OCI-M1 (cell line): ENCODE results near the gene NXN.
A peak's percentile ranks its signal among the peaks of the same experiment; 100 is the strongest.
"Not testable (repeated sequence)": the region's sequence is repeated elsewhere in the genome, so short reads cannot be mapped to it uniquely, and the experiment has no call there.

Source experiments
- DNase-seq: peaks from one replicate; lab custom pipeline; 2025; lab: John Stamatoyannopoulos, UW

NXN gene

DNA sequence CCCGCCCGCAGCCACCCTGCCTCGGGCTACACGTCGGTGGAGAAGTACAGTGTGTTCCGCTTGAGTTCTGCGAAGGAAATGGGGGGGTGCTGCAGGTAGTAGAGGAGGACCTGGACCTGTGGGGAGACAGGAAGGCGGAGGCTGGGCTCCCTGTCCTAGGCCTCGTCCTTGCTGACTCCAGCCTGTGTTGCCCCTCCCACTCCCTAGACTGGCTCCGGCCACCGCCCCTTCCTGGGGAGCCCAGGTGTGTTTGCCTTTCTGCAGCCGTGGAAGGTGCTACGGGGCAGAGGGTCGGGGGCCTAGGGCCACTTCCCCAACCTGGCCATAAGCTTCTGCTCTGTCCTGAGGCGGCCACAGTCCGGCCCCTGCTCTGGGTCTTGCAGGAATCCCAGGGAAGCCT lies 26.5 kb upstream of the NXN start:
- no peak for DNase-seq

DNA sequence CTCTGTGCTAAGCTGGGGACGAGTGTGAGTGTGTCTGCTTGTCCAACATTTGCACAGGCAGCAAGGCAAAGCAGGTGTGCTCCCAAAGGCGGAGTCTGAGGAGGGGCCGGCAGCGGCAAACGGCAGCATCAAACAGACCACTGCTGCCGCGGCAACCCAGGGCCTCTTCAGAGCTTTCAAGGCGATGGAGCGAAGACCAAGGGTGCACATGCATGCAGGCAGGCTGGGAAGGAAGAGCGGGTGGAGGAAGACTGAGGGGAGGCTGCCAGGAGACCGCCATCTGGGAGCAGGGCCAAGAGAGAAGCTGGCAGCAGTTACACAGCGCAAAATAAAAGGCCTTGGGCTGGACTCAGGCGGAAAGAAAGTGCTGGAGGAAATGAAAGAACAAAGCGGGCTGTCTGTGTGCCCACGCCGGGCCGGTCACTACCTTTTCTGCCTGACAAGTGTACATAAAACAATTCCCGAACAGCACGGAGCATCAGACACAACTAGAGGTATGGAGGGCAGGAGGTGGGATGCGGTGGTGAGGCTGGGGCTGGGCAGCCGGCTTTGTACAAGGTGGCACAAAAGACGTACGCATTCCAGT lies 25.9 kb upstream of the NXN start:
- no peak for DNase-seq

DNA sequence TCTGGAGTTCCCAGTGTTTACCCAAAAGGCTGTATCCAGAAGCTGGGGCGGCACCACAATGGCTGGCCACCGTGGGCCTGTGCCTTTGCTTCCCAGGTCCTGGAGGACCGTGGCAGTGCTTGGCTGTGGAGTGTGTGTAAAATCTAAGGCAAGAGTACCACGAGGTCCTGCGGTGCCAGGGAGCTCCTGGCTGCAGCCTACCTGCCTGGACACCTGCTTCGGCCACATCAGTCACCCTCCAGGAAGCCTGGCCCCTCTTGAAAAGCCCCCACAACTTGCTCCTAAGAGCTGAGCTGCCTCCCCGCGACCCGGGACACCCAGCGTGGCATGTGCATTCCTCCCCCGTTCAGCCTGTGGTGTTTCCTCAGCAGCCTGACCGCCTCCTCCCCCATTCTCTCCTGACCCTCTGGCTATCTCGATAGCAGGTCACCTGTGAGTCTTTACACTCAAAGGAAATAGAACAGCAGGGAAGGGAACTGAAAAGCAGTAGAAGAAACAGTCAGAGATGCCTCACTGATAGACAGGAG lies 25.3 kb upstream of the NXN start:
- DNase-seq: no peak

GRCh38 chr17:1003972-1004768 lies 24.6 kb upstream of the NXN start:
- DNase-seq: no peak

DNA sequence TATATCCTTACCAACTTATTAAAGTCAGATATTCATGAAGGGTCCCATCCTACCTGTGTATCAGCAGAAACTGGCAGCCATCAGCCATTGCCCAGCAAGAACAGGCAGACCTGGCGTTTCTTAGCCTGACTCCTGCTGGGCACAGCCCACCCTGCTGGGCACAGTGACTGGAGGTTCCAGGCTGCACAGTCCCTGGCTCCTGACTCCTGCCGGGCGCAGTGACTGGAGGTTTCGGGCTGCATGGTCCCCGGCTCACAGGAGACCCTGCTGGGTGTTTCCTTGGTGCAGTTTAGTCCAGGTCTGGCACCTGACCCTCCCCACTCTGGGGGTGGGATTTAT lies 24.0 kb upstream of the NXN start:
- DNase-seq: no peak

GRCh38 chr17:1002771-1003555 lies 23.4 kb upstream of the NXN start:
- DNase-seq: no peak

GRCh38 chr17:1002412-1002753 lies 22.8 kb upstream of the NXN start:
- DNase-seq: no peak

- no peak for DNase-seq
These were observed 22.2 kb upstream of the NXN start for GRCh38 chr17:1001640-1002411.

DNA sequence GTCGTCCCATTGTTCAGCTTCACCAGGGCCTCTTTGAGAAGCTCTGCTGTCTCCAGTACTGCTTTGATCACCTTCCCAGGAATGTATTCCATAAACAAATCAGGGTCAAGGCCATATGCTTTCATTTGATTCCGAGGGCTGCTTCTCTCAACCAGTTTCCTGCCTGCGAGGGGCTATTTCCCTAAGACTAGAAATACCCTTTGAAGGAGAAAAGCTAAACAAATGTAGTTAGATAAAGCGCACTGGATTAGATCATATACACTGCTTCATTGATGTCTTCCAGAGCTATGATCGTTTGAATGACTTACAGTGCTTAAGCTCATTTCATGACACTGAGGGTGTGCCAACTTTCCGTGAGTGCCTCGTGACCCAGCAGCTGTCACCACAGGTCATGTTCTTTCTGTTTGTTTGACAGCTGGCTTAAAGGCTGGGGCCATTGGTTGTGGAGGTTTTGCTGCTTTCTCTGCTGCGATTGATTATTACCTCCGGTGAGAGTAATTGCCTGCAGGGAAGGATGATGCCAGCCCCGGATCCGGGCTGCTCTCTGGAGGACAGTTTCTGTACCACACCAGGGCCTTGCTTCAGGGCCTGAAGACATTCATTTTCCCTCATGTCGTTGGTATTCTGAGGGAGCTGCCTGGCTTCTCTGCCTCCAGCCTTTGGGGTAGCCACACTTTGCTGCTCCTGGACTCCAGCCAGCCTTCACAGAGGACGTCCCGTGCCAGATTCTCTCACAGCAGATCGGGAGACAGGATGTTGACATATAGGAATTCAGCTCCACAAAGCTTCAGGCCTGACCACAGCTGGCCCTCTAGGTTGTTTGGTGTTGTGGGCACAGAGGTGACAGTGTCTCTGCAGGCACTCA lies 21.3 kb upstream of the NXN start:
- no peak for DNase-seq

- no peak for DNase-seq
These were observed 18.5 kb upstream of the NXN start for GRCh38 chr17:998111-998510.

- peak; percentile 96 for DNase-seq
These were observed 17.2 kb upstream of the NXN start, which contains the start of gene TIMM22 for GRCh38 chr17:996554-997344. Gene TIMM22, plus strand, starts transcription at chr17:997129. Its CDS starts 14 bp downstream, at chr17:997143.

DNA sequence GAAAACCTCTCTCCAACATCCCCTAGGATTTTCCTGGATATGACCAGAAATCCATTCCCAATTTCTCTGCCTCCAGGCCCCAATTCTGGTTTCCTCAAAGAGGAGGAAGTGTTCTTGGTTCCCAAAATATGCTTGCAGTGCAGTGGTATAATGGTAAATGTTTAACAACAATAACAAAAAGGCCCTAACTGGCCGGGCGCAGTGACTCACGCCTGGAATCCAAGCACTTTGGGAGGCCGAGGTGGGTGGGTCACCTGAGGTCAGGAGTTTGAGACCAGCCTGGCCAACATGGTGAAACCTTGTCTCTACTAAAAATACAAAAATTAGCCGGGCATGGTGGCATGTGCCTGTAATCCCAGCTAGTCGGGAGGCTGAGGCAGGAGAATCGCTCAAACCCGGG lies 15.7 kb upstream of the NXN start:
- DNase-seq: not testable (repeated sequence)

GRCh38 chr17:992933-993332 lies 13.4 kb upstream of the NXN start:
- DNase-seq: no peak

- DNase-seq: no peak
These were observed 9.0 kb upstream of the NXN start for GRCh38 chr17:988561-988960.

DNA sequence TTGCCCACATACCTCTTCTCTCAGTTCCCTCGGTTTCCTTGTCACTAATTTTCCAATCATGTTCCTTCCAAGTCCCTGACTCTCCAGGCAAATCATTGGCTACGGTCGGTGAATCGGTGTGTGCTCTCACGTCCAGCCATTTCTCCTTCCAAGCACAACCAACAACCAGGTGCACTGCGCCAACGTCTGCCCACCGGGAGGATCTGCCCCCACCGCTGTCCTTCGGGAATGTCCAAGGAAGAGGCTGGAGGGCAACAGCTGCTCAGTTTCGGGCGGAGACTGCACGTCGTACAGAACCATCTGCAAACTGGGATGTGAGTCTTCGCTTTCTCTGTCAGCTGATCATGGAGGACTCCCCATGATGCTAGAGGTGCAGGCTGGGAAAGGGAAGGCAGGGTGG lies 8.4 kb upstream of the NXN start:
- no peak for DNase-seq

DNA sequence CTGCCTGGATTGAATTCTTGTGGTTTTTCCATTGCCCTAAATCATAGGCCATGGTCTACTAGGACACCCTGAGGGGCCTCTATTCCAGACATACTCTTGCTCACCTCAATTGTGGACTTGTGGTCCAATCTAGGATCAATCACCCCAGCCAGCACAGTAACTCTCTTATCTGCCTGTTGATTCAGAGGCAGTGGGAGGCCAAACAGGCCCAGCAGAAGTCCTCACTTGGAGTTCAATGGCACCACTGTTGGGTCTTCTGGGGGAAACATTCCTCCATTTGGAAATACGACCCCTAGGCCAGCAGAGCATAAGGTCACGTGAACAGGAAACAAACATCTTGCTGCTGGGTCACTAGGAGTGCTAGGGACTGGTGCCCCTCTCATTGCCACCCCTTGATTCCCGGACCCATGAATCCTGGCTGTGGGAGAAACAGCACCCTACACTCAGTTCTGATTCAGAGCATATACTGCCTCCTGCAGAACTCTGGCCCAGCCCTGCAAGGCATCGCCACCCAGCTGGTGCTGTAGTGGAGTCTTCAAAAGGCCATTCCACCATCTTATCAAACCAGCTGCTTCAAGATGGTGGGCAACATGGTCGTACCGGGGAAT lies 6.8 kb upstream of the NXN start:
- no peak for DNase-seq

GRCh38 chr17:983921-984320 lies 4.3 kb upstream of the NXN start:
- no peak for DNase-seq

GRCh38 chr17:981292-981658 lies 1.7 kb upstream of the NXN start:
- DNase-seq: no peak

GRCh38 chr17:980406-981291 lies 1.1 kb upstream of the NXN start:
- peak; percentile 86 for DNase-seq
